ENCODE results near the gene PARP1. TPM values are rescaled to one million over a fixed set of nuclear protein-coding genes. Genes with fewer than 3 reads are reported as not detected.

The PARP1 gene
- total and polyA plus RNA-seq, 7 donors, result 16.4 to 168 (median 107) TPM

DNA sequence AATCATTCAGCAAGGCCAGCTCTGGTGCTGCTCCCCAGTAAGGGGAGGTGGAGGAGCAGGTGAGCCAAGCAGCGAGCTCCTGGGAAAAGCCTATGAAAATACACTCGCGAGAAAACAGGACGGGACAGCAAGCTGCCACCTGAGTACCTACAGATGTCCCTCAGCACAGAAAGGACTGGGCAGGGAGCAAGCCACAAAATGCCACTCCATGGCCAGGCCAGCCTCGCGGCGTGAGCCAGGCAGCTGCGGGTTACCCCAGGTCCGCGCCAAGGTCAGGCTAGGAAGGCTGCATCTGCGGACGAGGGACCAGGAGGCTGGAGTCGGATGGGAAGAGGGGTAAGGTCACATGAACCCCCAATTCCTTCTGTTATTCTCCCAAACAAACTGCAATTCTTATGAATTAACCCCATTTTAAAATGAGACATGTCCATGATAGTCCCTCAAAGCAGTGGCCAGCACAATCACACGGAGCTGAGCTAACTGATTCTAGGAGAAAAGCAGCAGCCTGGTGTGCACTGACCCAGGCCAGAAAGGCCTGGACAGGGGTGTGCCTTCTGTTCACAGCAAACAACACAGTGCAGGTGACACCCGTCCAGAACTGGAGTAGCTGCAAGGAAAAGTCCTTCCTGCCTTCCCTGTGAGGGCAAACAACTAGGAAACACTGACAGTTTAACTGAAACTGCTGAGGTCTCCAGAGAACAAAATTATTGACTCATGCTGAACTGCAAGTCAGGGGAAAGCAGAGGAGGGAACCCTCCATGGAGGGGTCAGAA is 26.5 kb downstream of the PARP1 start:
- intact Hi-C loops (cut with DNase I), result no loop called here
- Histone ChIP-seq H3K4me3 (no peak overlapping the region), H3K36me3 (peaks cover 67 to 100% (median 96%) of the 10 kb centered on the region in 4 donors), H3K4me1 (no peaks in the 10 kb centered on the region), H3K9me3 (no peaks in the 10 kb centered on the region), H3K27me3 (no peaks in the 10 kb centered on the region), H3K27ac (no peak overlapping the region)
- DNase-seq, result no peak
- TF ChIP-seq EP300 (IDR thresholded peaks at IDR 0.05), result no peak
- TF ChIP-seq, protein P1, sequence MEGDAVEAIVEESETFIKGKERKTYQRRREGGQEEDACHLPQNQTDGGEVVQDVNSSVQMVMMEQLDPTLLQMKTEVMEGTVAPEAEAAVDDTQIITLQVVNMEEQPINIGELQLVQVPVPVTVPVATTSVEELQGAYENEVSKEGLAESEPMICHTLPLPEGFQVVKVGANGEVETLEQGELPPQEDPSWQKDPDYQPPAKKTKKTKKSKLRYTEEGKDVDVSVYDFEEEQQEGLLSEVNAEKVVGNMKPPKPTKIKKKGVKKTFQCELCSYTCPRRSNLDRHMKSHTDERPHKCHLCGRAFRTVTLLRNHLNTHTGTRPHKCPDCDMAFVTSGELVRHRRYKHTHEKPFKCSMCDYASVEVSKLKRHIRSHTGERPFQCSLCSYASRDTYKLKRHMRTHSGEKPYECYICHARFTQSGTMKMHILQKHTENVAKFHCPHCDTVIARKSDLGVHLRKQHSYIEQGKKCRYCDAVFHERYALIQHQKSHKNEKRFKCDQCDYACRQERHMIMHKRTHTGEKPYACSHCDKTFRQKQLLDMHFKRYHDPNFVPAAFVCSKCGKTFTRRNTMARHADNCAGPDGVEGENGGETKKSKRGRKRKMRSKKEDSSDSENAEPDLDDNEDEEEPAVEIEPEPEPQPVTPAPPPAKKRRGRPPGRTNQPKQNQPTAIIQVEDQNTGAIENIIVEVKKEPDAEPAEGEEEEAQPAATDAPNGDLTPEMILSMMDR (IDR thresholded peaks at IDR 0.05), result no peak
- TF ChIP-seq POLR2AphosphoS5 (IDR thresholded peaks at IDR 0.05), result no peak
- no peak for TF ChIP-seq POLR2A (IDR thresholded peaks at IDR 0.05)
- 95 to 96% methylated on average over 15 of the region's 15 CpGs for WGBS, 2 donors

GRCh38 chr1:226378071-226378470 is 29.8 kb downstream of the PARP1 start:
- intact Hi-C loops (cut with DNase I), result no loop called here
- 81 to 84% methylated on average over 2 of the region's 2 CpGs for WGBS, 2 donors
- peaks cover 75 to 100% (median 96%) of the 10 kb centered on the region in 4 donors for H3K36me3 ChIP-seq

DNA sequence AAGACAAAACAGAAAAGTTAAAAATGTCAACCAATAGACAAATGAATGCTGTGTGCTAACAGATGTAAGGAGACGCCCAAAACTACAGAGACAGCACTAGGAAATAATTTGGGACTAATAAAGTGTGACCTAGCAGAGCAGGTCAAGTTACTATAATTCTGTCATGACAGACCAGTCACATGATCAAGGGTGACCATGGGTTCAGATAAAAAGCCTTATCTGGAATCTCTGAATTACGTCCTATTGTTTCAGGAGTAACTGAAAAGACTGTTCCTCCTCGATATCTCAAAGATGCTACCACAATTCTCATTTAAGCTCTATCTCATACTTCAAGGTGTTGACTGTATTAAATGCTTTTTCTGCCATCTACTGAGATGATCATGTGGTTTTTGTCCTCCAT is 31.6 kb downstream of the PARP1 start:
- 91 to 92% methylated on average over 3 of the region's 3 CpGs for WGBS, 2 donors
- intact Hi-C loops (cut with DNase I), result no loop called here
- no peaks in the 10 kb centered on the region for H3K27me3 ChIP-seq
- H3K4me1 ChIP-seq, result no peaks in the 10 kb centered on the region
- H3K27ac ChIP-seq, result no peak overlapping the region
- no peak for DNase-seq
- no peak overlapping the region for H3K4me3 ChIP-seq
- TF ChIP-seq, protein P1 (IDR thresholded peaks at IDR 0.05), result no peak
- no peak for TF ChIP-seq EP300 (IDR thresholded peaks at IDR 0.05)
- TF ChIP-seq POLR2AphosphoS5 (IDR thresholded peaks at IDR 0.05), result no peak
- no peak for TF ChIP-seq POLR2A (IDR thresholded peaks at IDR 0.05)
- H3K9me3 ChIP-seq, result no peaks in the 10 kb centered on the region
- peaks cover 64 to 100% (median 89%) of the 10 kb centered on the region in 4 donors for H3K36me3 ChIP-seq

More at GRCh38 chr1:226378071-226378470, 29.8 kb downstream of the PARP1 start:
- H3K9me3 ChIP-seq, result no peaks in the 10 kb centered on the region
- H3K4me3 ChIP-seq, result no peak overlapping the region
- H3K27ac ChIP-seq, result no peak overlapping the region
- no peak for DNase-seq
- H3K4me1 ChIP-seq, result no peaks in the 10 kb centered on the region
- H3K27me3 ChIP-seq, result no peaks in the 10 kb centered on the region
- TF ChIP-seq EP300 (IDR thresholded peaks at IDR 0.05) (no peak), POLR2AphosphoS5 (IDR thresholded peaks at IDR 0.05) (no peak), POLR2A (IDR thresholded peaks at IDR 0.05) (no peak)
- TF ChIP-seq, protein P1 (IDR thresholded peaks at IDR 0.05), result no peak

DNA sequence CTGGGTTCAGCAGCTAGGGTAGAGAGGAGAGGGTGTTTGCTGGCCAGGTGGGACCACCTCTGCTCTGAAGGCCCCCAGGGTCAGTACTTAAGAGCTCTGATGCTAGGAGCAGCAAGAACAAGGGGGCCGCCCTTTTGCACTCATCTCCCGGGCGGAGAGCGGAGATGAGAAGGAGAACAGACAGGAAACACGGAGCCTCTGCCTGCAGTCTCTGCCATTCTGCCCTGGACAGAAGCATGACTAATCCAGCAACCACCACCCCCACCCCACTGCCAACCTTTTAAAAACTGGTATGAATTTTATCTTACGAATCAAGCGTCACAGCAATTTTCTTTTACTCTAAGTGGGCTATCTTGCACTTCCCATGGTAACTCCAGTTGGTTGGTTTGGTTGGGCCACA is 34.5 kb downstream of the PARP1 start:
- Histone ChIP-seq H3K9me3 (no peaks in the 10 kb centered on the region), H3K27me3 (no peaks in the 10 kb centered on the region), H3K27ac (no peak overlapping the region), H3K4me3 (no peak overlapping the region), H3K36me3 (peaks cover 42 to 100% (median 79%) of the 10 kb centered on the region in 4 donors), H3K4me1 (peaks cover 0 to 6% (median 0%) of the 10 kb centered on the region in 4 donors)
- TF ChIP-seq POLR2AphosphoS5 (IDR thresholded peaks at IDR 0.05) (no peak), EP300 (IDR thresholded peaks at IDR 0.05) (no peak), POLR2A (IDR thresholded peaks at IDR 0.05) (no peak)
- TF ChIP-seq, protein P1 (IDR thresholded peaks at IDR 0.05), result no peak
- WGBS, 2 donors, result 90 to 91% methylated on average over 7 of the region's 7 CpGs
- DNase-seq, result no peak
- intact Hi-C loops (cut with DNase I), result no loop called here

All from sigmoid colon (tissue), 7 donors.